NB4 (cell line): Measurements from ENCODE around the gene DDRGK1.

Source experiments
- POLR2A ChIP-seq: IDR thresholded peaks from 2 replicates; pipeline ENCODE4 v1.6.1; 2011; ENCODE audit warnings: mild to moderate bottlenecking; ENCODE audit not compliant: insufficient read length; ENCODE audit errors: extremely low read depth
- TF ChIP-seq, protein P1 (sequence below): IDR thresholded peaks from 2 replicates; pipeline ENCODE4 v1.6.1; 2011; ENCODE audit warnings: low read depth, low read length
- TF ChIP-seq, protein P2 (sequence below): IDR thresholded peaks from one replicate; pipeline ENCODE4 v1.5.1; 2012; ENCODE audit warnings: low read depth, low read length

DNA sequence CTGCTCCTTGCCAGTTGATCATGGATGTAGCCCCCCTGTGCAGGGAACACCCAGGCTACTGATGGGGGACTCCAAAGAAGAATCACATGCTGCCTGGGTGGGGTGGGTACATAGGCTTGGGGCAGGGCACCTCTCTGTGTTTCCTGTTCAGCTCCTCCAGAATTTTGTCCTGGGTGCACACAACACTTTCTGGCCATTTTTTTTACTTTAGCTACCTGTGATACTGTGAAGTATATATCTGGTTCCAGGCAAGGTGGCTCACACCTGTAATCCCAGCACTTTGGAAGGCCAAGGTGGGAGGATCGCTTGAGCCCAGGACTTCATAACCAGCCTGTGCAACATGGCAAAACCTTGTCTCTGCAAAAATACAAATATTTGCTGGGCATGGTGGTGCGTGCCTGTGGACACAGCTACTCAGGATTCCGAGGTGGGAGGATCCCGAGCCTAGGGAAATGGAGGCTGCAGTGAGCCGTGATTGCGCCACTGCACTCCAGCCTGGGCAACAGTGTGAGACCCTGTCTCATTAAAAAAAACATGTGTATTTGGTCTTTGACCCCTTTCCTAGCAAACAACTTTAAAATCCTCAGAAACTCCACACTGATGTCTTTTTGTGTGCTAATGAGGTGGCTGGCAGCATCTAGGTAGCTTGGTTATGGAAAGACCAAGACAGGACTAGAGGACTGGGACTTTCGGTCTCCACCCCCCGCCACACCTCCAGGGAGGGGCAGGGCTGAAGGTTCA lies 20.4 kb upstream of the DDRGK1 start:
- TF ChIP-seq, protein P1, sequence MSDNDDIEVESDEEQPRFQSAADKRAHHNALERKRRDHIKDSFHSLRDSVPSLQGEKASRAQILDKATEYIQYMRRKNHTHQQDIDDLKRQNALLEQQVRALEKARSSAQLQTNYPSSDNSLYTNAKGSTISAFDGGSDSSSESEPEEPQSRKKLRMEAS = no peak
- TF ChIP-seq, protein P2, sequence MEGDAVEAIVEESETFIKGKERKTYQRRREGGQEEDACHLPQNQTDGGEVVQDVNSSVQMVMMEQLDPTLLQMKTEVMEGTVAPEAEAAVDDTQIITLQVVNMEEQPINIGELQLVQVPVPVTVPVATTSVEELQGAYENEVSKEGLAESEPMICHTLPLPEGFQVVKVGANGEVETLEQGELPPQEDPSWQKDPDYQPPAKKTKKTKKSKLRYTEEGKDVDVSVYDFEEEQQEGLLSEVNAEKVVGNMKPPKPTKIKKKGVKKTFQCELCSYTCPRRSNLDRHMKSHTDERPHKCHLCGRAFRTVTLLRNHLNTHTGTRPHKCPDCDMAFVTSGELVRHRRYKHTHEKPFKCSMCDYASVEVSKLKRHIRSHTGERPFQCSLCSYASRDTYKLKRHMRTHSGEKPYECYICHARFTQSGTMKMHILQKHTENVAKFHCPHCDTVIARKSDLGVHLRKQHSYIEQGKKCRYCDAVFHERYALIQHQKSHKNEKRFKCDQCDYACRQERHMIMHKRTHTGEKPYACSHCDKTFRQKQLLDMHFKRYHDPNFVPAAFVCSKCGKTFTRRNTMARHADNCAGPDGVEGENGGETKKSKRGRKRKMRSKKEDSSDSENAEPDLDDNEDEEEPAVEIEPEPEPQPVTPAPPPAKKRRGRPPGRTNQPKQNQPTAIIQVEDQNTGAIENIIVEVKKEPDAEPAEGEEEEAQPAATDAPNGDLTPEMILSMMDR = no peak
- TF ChIP-seq POLR2A = no peak
